HG03103 (cell line): ENCODE measurements around the gene RAD51B.

Source experiments
- ATAC-seq: cut with Tn5 transposase; IDR thresholded peaks from one replicate; pipeline ENCODE4 v1.9.1; 2021; ENCODE audit warnings: low read depth; ENCODE audit not compliant: unreplicated experiment

RAD51B gene

GRCh38 chr14:68390741-68391140, 571.2 kb downstream of the RAD51B start:
- ATAC-seq: no peak

GRCh38 chr14:68391311-68392014, 571.9 kb downstream of the RAD51B start:
- no peak for ATAC-seq

DNA sequence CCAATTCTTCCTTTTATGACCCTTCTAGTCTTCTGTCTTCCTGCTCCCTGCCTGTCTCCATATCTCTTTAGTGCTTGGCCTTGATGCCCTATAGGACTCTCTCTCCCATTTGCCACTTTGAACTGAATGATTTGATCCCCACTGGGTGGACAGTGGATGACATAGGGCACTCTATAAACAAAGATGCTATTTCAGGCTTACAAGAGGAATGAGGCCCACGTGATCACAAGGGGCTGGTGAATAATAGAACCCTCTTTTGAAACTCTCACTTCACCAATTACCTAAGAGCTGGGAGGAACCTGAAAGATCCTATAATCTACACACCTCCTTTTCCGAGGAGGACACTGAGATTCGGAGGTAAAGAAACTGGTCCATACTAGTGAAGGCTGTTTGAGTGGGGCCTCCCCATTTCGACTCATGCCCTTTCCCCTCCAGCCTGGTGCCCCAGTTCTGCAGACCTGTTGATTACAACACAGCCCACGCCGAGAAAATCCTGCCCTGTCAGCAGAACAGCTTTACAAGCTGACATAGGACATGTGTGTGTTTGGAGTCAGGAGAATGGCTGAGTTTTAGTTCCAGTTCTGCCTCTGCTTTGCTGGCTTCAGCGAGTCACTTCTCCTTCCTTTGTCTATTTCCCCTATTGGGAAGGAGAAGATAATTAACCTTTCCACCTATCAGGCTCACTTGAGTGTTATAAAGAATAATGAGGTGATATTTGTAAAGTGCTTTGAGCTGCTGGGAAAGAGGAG, 573.0 kb downstream of the RAD51B start:
- no peak for ATAC-seq

DNA sequence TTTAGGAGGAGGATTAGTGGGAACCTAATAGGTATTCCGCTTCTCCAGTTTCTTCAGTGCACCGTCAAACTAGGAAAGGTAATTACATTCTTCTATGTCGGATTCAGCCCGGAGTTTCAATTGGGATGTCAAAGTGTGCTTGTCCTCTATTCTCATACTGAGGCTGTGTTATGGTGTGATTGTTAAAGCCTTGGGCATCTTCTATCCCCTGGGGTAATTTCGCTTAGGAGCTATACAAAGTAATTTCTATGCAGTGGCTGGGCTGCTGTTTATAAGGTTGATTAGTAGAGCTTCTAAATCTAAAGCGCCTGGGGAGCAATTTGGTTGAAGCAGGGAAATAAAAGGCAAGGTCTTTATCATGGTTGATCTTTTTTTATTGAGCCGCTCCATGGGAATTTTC, 573.7 kb downstream of the RAD51B start:
- no peak for ATAC-seq

DNA sequence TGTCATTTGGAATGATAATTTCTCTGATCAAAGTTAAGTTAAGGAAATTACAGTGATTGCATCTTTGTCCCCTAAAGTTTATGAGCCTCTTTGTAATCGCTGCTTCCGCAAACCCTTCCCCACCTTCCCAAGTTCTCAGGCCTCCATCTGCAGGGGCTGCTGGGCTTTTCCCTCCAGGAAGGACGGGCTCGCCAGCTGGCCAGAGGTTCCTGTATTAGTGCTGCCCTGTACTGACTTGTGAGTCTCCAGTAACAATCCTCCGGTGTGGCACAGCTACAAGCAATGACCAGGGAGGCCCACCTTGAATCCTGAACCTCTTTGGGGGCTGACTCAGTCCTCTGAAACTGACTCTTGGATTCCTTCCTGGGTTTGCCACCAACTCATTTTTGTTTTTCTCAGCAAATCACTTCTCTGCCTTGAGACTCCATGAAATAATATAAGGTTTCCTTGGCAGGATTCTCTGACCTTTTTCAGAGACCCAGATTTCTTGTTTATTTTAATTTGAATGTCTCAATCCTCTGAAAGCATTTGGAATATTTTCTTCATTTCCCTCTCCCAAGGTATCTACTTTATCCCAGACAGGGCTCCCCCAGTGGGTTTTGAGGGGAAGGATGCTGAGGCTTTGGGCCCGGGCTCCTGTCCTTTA, 574.7 kb downstream of the RAD51B start:
- ATAC-seq: no peak

GRCh38 chr14:68394764-68395143, 575.2 kb downstream of the RAD51B start:
- no peak for ATAC-seq

- no peak for ATAC-seq
Measured at GRCh38 chr14:68395604-68396003, 576.0 kb downstream of the RAD51B start.

- no peak for ATAC-seq
Measured at GRCh38 chr14:68396461-68396860, 576.9 kb downstream of the RAD51B start.

DNA sequence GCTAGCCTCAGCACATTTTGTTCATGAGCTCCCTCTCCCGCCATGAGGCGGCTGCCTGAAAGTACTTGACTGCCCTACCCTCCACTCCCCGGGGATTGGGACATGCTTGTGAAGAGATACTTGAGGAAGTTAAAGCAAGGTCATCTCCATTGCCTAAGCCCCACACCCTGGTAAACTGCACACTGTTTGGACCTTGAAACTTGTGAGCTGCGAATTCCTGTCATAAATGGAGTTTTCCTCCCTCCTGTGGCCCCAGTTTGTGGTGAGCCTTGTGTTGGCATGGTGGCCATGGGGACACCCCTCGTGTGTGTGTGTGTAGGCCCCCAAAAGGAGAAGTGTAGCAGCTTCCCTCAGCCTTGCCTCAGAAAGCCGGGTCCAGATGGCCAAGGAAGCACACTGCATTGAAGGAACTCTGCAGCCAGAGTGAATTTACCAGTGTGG, 577.8 kb downstream of the RAD51B start:
- no peak for ATAC-seq

DNA sequence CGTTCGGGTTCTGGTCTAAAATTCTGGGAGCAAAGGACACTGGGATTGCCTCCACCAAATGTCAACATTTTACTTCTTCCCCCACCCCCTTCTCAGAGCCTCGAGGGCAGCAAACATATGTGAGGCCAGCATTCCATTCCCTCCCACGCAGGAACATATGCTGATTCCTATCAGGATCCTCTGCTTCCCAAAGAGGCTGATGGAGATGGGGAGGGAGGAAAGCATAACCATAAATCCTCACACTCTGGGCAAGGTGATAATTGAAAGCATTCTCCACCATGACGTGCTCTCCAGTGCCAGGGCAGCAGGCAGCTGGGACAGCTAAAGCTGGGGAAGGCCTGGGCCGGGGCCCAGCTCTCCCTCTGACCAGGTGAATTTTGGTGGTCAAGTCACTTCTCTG, 578.2 kb downstream of the RAD51B start:
- ATAC-seq: no peak

GRCh38 chr14:68398370-68398769, 578.8 kb downstream of the RAD51B start:
- no peak for ATAC-seq

DNA sequence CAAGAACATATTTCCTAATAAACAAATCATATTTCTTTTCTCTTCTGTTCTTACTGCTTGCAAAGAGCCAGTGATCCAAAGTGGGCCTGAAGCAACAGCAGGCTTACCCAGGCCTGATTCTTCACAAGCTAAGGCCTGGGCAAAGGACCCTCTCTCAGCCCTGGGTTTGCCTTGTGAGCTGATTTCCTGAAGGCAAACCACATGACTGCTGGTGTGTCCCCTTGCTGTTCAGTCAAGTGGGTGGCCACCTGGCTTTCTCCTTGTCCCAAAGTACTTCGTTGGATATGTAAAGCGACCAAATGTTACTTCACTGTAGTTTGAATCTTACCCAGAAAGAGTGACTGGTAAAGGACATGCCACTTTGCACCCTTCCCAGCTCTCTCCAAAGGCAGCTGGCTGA, 580.4 kb downstream of the RAD51B start:
- ATAC-seq: no peak

DNA sequence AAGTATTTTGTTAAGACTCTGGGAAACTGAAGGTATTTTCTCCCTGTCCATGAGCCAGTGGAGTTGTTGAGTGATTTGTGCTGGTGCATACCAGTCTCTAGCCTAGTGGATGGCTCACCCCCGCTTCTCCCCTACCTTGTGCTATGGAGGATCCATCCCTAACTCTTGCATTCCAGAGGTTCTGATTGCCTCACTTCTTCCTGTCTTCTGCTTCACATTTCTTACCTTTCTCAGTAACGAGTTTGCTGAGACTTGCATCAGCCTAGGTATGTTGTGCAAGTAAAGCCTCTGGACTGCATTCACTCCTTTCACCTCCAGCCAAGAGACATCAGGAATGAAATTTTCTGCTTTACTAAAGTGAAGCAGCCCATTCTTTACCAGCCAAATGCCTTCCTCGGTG, 581.7 kb downstream of the RAD51B start:
- ATAC-seq: no peak

DNA sequence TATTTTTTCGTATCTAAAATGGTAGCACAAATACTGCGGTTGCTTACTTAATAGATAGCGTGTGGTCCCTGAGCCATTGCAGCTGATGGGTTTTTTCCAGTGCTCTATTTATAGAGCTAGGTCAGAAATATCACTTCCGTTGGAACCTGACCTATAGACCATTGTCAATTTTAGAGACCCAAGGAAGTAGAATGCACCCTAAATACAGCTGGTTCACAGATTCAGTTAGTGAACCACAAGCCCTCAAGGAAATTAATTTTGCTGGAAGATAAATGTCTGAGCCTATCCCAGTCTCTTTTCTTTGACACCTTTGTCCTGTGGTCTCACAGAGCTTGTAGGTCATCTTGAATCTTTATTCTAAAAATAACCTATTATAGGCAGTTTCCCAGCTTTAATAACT, 582.3 kb downstream of the RAD51B start:
- peak; percentile 56 for ATAC-seq

- no peak for ATAC-seq
Measured at GRCh38 chr14:68402525-68403101, 583.0 kb downstream of the RAD51B start.

GRCh38 chr14:68403191-68404145, 583.9 kb downstream of the RAD51B start:
- ATAC-seq: no peak

- ATAC-seq: no peak
Measured at GRCh38 chr14:68404146-68404527, 584.6 kb downstream of the RAD51B start.

DNA sequence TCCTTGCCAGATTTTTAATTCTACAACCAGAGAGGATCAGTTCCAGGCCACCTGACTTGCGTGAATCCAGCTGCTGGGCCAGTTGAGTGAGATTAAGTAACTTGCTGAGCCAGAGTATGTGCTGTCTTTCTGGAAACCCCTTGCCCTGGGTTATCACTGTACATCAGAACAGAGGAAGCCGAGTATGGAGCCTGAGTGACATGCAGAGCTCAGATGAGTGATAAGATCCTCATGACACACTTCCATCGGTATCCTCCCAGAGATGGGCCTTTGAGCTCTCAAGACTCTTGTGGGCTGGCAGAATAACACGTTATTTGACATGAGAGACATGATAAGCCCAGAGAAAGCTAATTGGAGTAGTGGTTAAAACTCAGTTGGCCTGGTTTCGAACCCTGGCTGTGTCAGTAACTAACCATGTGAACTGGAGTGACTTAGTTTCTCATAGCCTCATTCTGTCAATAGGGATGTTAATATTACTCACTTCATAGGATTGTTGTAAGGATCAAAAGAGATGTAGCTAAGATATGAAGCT, 585.1 kb downstream of the RAD51B start:
- no peak for ATAC-seq

GRCh38 chr14:68405961-68406360, 586.4 kb downstream of the RAD51B start:
- no peak for ATAC-seq

- ATAC-seq: no peak
Measured at GRCh38 chr14:68407285-68407684, 587.7 kb downstream of the RAD51B start.
